NCI-H2196 treated with DMSO at 0.1 percent for 48 hours (cell line): ENCODE measurements around the gene PRMT7.
"Not testable (repeated sequence)": the region's sequence is repeated elsewhere in the genome, so short reads cannot be mapped to it uniquely, and the experiment has no call there.

Experiments
- DNase-seq: peaks from one replicate; lab custom pipeline; 2025; ENCODE audit not compliant: unreplicated experiment; lab: John Stamatoyannopoulos, UW

PRMT7 gene

GRCh38 chr16:68283346-68283745, 27.5 kb upstream of the PRMT7 start:
- no peak for DNase-seq

- DNase-seq, result no peak
Measured at GRCh38 chr16:68283801-68284598, 26.8 kb upstream of the PRMT7 start.

GRCh38 chr16:68284847-68285246, 26.0 kb upstream of the PRMT7 start:
- DNase-seq, result no peak

- no peak for DNase-seq
Measured at GRCh38 chr16:68285683-68286082, 25.1 kb upstream of the PRMT7 start.

- DNase-seq, result no peak
Measured at GRCh38 chr16:68286153-68287074, 24.4 kb upstream of the PRMT7 start.

- no peak for DNase-seq
Measured at GRCh38 chr16:68287276-68288251, 23.3 kb upstream of the PRMT7 start.

- DNase-seq, result no peak
Measured at GRCh38 chr16:68288252-68288650, 22.6 kb upstream of the PRMT7 start.

- not testable (repeated sequence) for DNase-seq
Measured at GRCh38 chr16:68288796-68289195, 22.0 kb upstream of the PRMT7 start.

- DNase-seq, result no peak
Measured at GRCh38 chr16:68289202-68289601, 21.6 kb upstream of the PRMT7 start.

- no peak for DNase-seq
Measured at GRCh38 chr16:68289621-68290329, 21.0 kb upstream of the PRMT7 start.

- no peak for DNase-seq
Measured at GRCh38 chr16:68290450-68290849, 20.4 kb upstream of the PRMT7 start.

GRCh38 chr16:68291227-68291626, 19.6 kb upstream of the PRMT7 start:
- DNase-seq, result no peak

GRCh38 chr16:68292425-68292824, 18.4 kb upstream of the PRMT7 start:
- DNase-seq, result no peak

GRCh38 chr16:68296291-68296690, 14.5 kb upstream of the PRMT7 start:
- DNase-seq, result no peak

GRCh38 chr16:68296693-68297092, 14.1 kb upstream of the PRMT7 start:
- no peak for DNase-seq

GRCh38 chr16:68297908-68298307, 12.9 kb upstream of the PRMT7 start:
- DNase-seq, result no peak

GRCh38 chr16:68298312-68298711, 12.5 kb upstream of the PRMT7 start:
- no peak for DNase-seq

- no peak for DNase-seq
Measured at GRCh38 chr16:68298907-68299561, 11.8 kb upstream of the PRMT7 start.

- DNase-seq, result no peak
Measured at GRCh38 chr16:68299571-68300453, 11.0 kb upstream of the PRMT7 start.
